Measurements from ENCODE around the gene ABCC6.
"Not testable (repeated sequence)": the region's sequence is repeated elsewhere in the genome, so short reads cannot be mapped to it uniquely, and the experiment has no call there.

The ABCC6 gene

GRCh38 chr16:16200391-16200790 lies 22.9 kb downstream of the ABCC6 start:
- peaks cover 17% of the 10 kb centered on the region for H3K27me3 ChIP-seq (ENCODE audit: control insufficient read depth, insufficient read depth, low read length)
- H3K4me3 ChIP-seq (ENCODE audit: low read length); H3K9ac ChIP-seq (ENCODE audit: low read depth, low read length); H3K9me3 ChIP-seq (replicated peaks; ENCODE audit: low read length); H3K36me3 ChIP-seq (ENCODE audit: insufficient read depth, low read length); H3K4me1 ChIP-seq (ENCODE audit: control insufficient read depth, insufficient read depth, low read length); H3K4me2 ChIP-seq (ENCODE audit: low read length): not testable (repeated sequence)

- H3K9me3 ChIP-seq (replicated peaks; ENCODE audit: low read length); H3K9ac ChIP-seq (ENCODE audit: low read depth, low read length); H3K4me1 ChIP-seq (ENCODE audit: control insufficient read depth, insufficient read depth, low read length); H3K36me3 ChIP-seq (ENCODE audit: insufficient read depth, low read length); H3K4me2 ChIP-seq (ENCODE audit: low read length); H3K4me3 ChIP-seq (ENCODE audit: low read length): not testable (repeated sequence)
- peaks cover 17% of the 10 kb centered on the region for H3K27me3 ChIP-seq (ENCODE audit: control insufficient read depth, insufficient read depth, low read length)
These were observed 23.9 kb downstream of the ABCC6 start for GRCh38 chr16:16199428-16199827.

GRCh38 chr16:16197966-16198365 lies 25.3 kb downstream of the ABCC6 start:
- H3K27me3 ChIP-seq (ENCODE audit: control insufficient read depth, insufficient read depth, low read length): peaks cover 17% of the 10 kb centered on the region
- H3K4me1 ChIP-seq (ENCODE audit: control insufficient read depth, insufficient read depth, low read length): no peaks in the 10 kb centered on the region
- H3K9me3 ChIP-seq (replicated peaks; ENCODE audit: low read length): no peaks in the 10 kb centered on the region
- no peak overlapping the region for H3K9ac ChIP-seq (ENCODE audit: low read depth, low read length)
- H3K4me2 ChIP-seq (ENCODE audit: low read length): no peak overlapping the region
- H3K36me3 ChIP-seq (ENCODE audit: insufficient read depth, low read length): no peaks in the 10 kb centered on the region
- no peak overlapping the region for H3K4me3 ChIP-seq (ENCODE audit: low read length)

GRCh38 chr16:16197331-16197730 lies 26.0 kb downstream of the ABCC6 start:
- Histone ChIP-seq H3K9ac (ENCODE audit: low read depth, low read length) (no peak overlapping the region), H3K4me3 (ENCODE audit: low read length) (no peak overlapping the region), H3K4me1 (ENCODE audit: control insufficient read depth, insufficient read depth, low read length) (no peaks in the 10 kb centered on the region), H3K9me3 (replicated peaks; ENCODE audit: low read length) (no peaks in the 10 kb centered on the region), H3K4me2 (ENCODE audit: low read length) (no peak overlapping the region), H3K36me3 (ENCODE audit: insufficient read depth, low read length) (no peaks in the 10 kb centered on the region), H3K27me3 (ENCODE audit: control insufficient read depth, insufficient read depth, low read length) (peaks cover 21% of the 10 kb centered on the region)

- Histone ChIP-seq H3K4me1 (ENCODE audit: control insufficient read depth, insufficient read depth, low read length) (no peaks in the 10 kb centered on the region), H3K4me3 (ENCODE audit: low read length) (no peak overlapping the region), H3K9ac (ENCODE audit: low read depth, low read length) (no peak overlapping the region), H3K4me2 (ENCODE audit: low read length) (no peak overlapping the region), H3K9me3 (replicated peaks; ENCODE audit: low read length) (no peaks in the 10 kb centered on the region), H3K36me3 (ENCODE audit: insufficient read depth, low read length) (no peaks in the 10 kb centered on the region), H3K27me3 (ENCODE audit: control insufficient read depth, insufficient read depth, low read length) (peaks cover 33% of the 10 kb centered on the region)
These were observed 27.2 kb downstream of the ABCC6 start for GRCh38 chr16:16196099-16196498.

GRCh38 chr16:16191493-16192167 lies 31.7 kb downstream of the ABCC6 start:
- peaks cover 42% of the 10 kb centered on the region for H3K27me3 ChIP-seq (ENCODE audit: control insufficient read depth, insufficient read depth, low read length)
- no peak overlapping the region for H3K4me3 ChIP-seq (ENCODE audit: low read length)
- no peak overlapping the region for H3K9ac ChIP-seq (ENCODE audit: low read depth, low read length)
- no peaks in the 10 kb centered on the region for H3K9me3 ChIP-seq (replicated peaks; ENCODE audit: low read length)
- no peaks in the 10 kb centered on the region for H3K4me1 ChIP-seq (ENCODE audit: control insufficient read depth, insufficient read depth, low read length)
- H3K4me2 ChIP-seq (ENCODE audit: low read length): no peak overlapping the region
- no peaks in the 10 kb centered on the region for H3K36me3 ChIP-seq (ENCODE audit: insufficient read depth, low read length)

GRCh38 chr16:16190966-16191365 lies 32.3 kb downstream of the ABCC6 start:
- H3K27me3 ChIP-seq (ENCODE audit: control insufficient read depth, insufficient read depth, low read length): peaks cover 40% of the 10 kb centered on the region
- not testable (repeated sequence) for H3K36me3 ChIP-seq (ENCODE audit: insufficient read depth, low read length); H3K9me3 ChIP-seq (replicated peaks; ENCODE audit: low read length); H3K4me1 ChIP-seq (ENCODE audit: control insufficient read depth, insufficient read depth, low read length); H3K4me2 ChIP-seq (ENCODE audit: low read length); H3K9ac ChIP-seq (ENCODE audit: low read depth, low read length); H3K4me3 ChIP-seq (ENCODE audit: low read length)

- Histone ChIP-seq H3K9ac (ENCODE audit: low read depth, low read length) (no peak overlapping the region), H3K4me1 (ENCODE audit: control insufficient read depth, insufficient read depth, low read length) (no peaks in the 10 kb centered on the region), H3K4me2 (ENCODE audit: low read length) (no peak overlapping the region), H3K27me3 (ENCODE audit: control insufficient read depth, insufficient read depth, low read length) (peaks cover 43% of the 10 kb centered on the region), H3K36me3 (ENCODE audit: insufficient read depth, low read length) (no peaks in the 10 kb centered on the region), H3K9me3 (replicated peaks; ENCODE audit: low read length) (no peaks in the 10 kb centered on the region), H3K4me3 (ENCODE audit: low read length) (no peak overlapping the region)
These were observed 32.7 kb downstream of the ABCC6 start for GRCh38 chr16:16190546-16190945.

GRCh38 chr16:16189842-16190241 lies 33.5 kb downstream of the ABCC6 start:
- no peak overlapping the region for H3K4me3 ChIP-seq (ENCODE audit: low read length)
- H3K9me3 ChIP-seq (replicated peaks; ENCODE audit: low read length): no peaks in the 10 kb centered on the region

GRCh38 chr16:16188827-16189226 lies 34.5 kb downstream of the ABCC6 start:
- H3K9ac ChIP-seq (ENCODE audit: low read depth, low read length): no peak overlapping the region
- no peaks in the 10 kb centered on the region for H3K4me1 ChIP-seq (ENCODE audit: control insufficient read depth, insufficient read depth, low read length)
- no peak overlapping the region for H3K4me3 ChIP-seq (ENCODE audit: low read length)
- peaks cover 51% of the 10 kb centered on the region for H3K27me3 ChIP-seq (ENCODE audit: control insufficient read depth, insufficient read depth, low read length)
- no peak overlapping the region for H3K4me2 ChIP-seq (ENCODE audit: low read length)
- no peaks in the 10 kb centered on the region for H3K9me3 ChIP-seq (replicated peaks; ENCODE audit: low read length)
- H3K36me3 ChIP-seq (ENCODE audit: insufficient read depth, low read length): no peaks in the 10 kb centered on the region

More at GRCh38 chr16:16189842-16190241, 33.5 kb downstream of the ABCC6 start:
- peaks cover 43% of the 10 kb centered on the region for H3K27me3 ChIP-seq (ENCODE audit: control insufficient read depth, insufficient read depth, low read length)
- no peaks in the 10 kb centered on the region for H3K36me3 ChIP-seq (ENCODE audit: insufficient read depth, low read length)
- no peak overlapping the region for H3K9ac ChIP-seq (ENCODE audit: low read depth, low read length)
- H3K4me1 ChIP-seq (ENCODE audit: control insufficient read depth, insufficient read depth, low read length): no peaks in the 10 kb centered on the region
- H3K4me2 ChIP-seq (ENCODE audit: low read length): no peak overlapping the region

- Histone ChIP-seq H3K9ac (ENCODE audit: low read depth, low read length) (no peak overlapping the region), H3K27me3 (ENCODE audit: control insufficient read depth, insufficient read depth, low read length) (peaks cover 56% of the 10 kb centered on the region), H3K9me3 (replicated peaks; ENCODE audit: low read length) (no peaks in the 10 kb centered on the region), H3K36me3 (ENCODE audit: insufficient read depth, low read length) (no peaks in the 10 kb centered on the region), H3K4me2 (ENCODE audit: low read length) (no peak overlapping the region), H3K4me1 (ENCODE audit: control insufficient read depth, insufficient read depth, low read length) (no peaks in the 10 kb centered on the region), H3K4me3 (ENCODE audit: low read length) (no peak overlapping the region)
These were observed 36.5 kb downstream of the ABCC6 start for GRCh38 chr16:16186820-16187219.

- H3K27me3 ChIP-seq (ENCODE audit: control insufficient read depth, insufficient read depth, low read length): peaks cover 51% of the 10 kb centered on the region
- no peaks in the 10 kb centered on the region for H3K36me3 ChIP-seq (ENCODE audit: insufficient read depth, low read length)
- H3K4me2 ChIP-seq (ENCODE audit: low read length): no peak overlapping the region
- no peaks in the 10 kb centered on the region for H3K9me3 ChIP-seq (replicated peaks; ENCODE audit: low read length)
- H3K9ac ChIP-seq (ENCODE audit: low read depth, low read length): no peak overlapping the region
- H3K4me3 ChIP-seq (ENCODE audit: low read length): no peak overlapping the region
- no peaks in the 10 kb centered on the region for H3K4me1 ChIP-seq (ENCODE audit: control insufficient read depth, insufficient read depth, low read length)
These were observed 38.2 kb downstream of the ABCC6 start for GRCh38 chr16:16185095-16185494.
